Endothelial cell of umbilical vein (primary cell): Measurements from ENCODE around the gene POLD3. TPM values are rescaled to one million over a fixed set of nuclear protein-coding genes. Genes with fewer than 3 reads are reported as not detected.

Experiments
- BruUV-seq: library from RNA; stranded (reverse); fragments of 400-500 nt; replicated peaks from 2 replicates; lab custom pipeline; 2021; lab: Mats Ljungman, UMichigan
- CTCF ChIA-PET: fragments of 300-600, 350-600 bp; sonication (Branson Sonifier 250); formaldehyde crosslinking; loops from one replicate; lab custom pipeline; 2021; ENCODE audit warnings: antibody characterized with exemption, inconsistent platforms; lab: Charles Lee
- POLR2A ChIA-PET: fragments of 300-600, 350-600 bp; sonication (Branson Sonifier 250); formaldehyde crosslinking; loops from one replicate; lab custom pipeline; 2021; ENCODE audit warnings: antibody characterized with exemption, inconsistent platforms; lab: Charles Lee
- DNase-seq: peaks from one replicate; pipeline ENCODE4 v3.0.0-alpha.2; 2011; ENCODE audit warnings: low read depth, low spot score
- FAIRE-seq: peaks from 2 replicates; lab custom pipeline; 2011; peaks lifted over from hg19 to GRCh38; lab: Jason Lieb, UNC
- H2AFZ ChIP-seq: 2 replicates; pipeline ENCODE4 v1.6.0; 2012; ENCODE audit warnings: low read depth, low read length, control low read depth, inconsistent platforms
- H3K27ac ChIP-seq: 2 replicates; pipeline ENCODE4 v1.5.1; 2011; ENCODE audit warnings: low read depth, mild to moderate bottlenecking, control low read depth, low read length, moderate library complexity; ENCODE audit not compliant: insufficient read depth
- H3K27me3 ChIP-seq, 2 experiments: 2 replicates each; pipeline versions ENCODE4 v1.6.0 to v1.6.1; 2011; ENCODE audit warnings: low read length in 2 of 2, mixed read lengths in 1 of 2; ENCODE audit not compliant: control insufficient read depth in 2 of 2, insufficient read depth in 2 of 2
- H3K36me3 ChIP-seq, 2 experiments: 2 replicates in 1 of 2; 3 replicates in 1 of 2; pipeline ENCODE4 v1.5.1; 2011; ENCODE audit warnings: low read length in 2 of 2, mild to moderate bottlenecking in 1 of 2, moderate library complexity in 1 of 2; ENCODE audit not compliant: control insufficient read depth in 2 of 2, insufficient read depth in 2 of 2; ENCODE audit errors: extremely low read depth in 1 of 2
- H3K4me1 ChIP-seq: 3 replicates; pipeline ENCODE4 v1.5.1; 2011; ENCODE audit warnings: mild to moderate bottlenecking, low read length; ENCODE audit not compliant: control insufficient read depth, insufficient read depth; ENCODE audit errors: extremely low read depth
- H3K4me2 ChIP-seq: 2 replicates; pipeline ENCODE4 v1.6.1; 2011; ENCODE audit warnings: low read length, control low read depth, mixed read lengths; ENCODE audit not compliant: insufficient read depth
- H3K4me3 ChIP-seq, 3 experiments: fragments of 200-600 bp in 1 of 3; sonication (generic), shearing (Covaris generic) in 1 of 3; replicated peaks in 1 of 3; 2 replicates each; pipeline ENCODE4 v1.5.1; 2011 to 2016; ENCODE audit warnings: control low read depth in 3 of 3, low read length in 3 of 3, mild to moderate bottlenecking in 2 of 3, inconsistent platforms in 1 of 3, low read depth in 1 of 3, moderate library complexity in 1 of 3; ENCODE audit not compliant: insufficient read depth in 1 of 3
- H3K79me2 ChIP-seq: 2 replicates; pipeline ENCODE4 v1.6.0; 2012; ENCODE audit warnings: low read length, inconsistent platforms; ENCODE audit not compliant: control insufficient read depth, insufficient read depth
- H3K9ac ChIP-seq: replicated peaks from 2 replicates; pipeline ENCODE3; 2011; ENCODE audit warnings: low read length, control low read depth; ENCODE audit not compliant: insufficient read depth; ENCODE audit errors: extremely low read depth
- H3K9me1 ChIP-seq: replicated peaks from 3 replicates; pipeline ENCODE4 v1.6.0; 2011; ENCODE audit warnings: mild to moderate bottlenecking, low read length; ENCODE audit not compliant: control insufficient read depth, insufficient read depth; ENCODE audit errors: extremely low read depth
- H3K9me3 ChIP-seq: replicated peaks from 2 replicates; pipeline ENCODE4 v1.5.1; 2012; ENCODE audit warnings: low read length, inconsistent platforms; ENCODE audit not compliant: control insufficient read depth, insufficient read depth
- H4K20me1 ChIP-seq: replicated peaks from 2 replicates; pipeline ENCODE3; 2011; ENCODE audit warnings: mild to moderate bottlenecking, low read length; ENCODE audit not compliant: control insufficient read depth, insufficient read depth; ENCODE audit errors: extremely low read depth
- EZH2 ChIP-seq: IDR thresholded peaks from 2 replicates; pipeline ENCODE4 v1.6.1; 2012; ENCODE audit warnings: borderline replicate concordance, low read depth, mild to moderate bottlenecking, moderate library complexity, low read length, inconsistent platforms; ENCODE audit not compliant: severe bottlenecking
- FOS ChIP-seq: IDR thresholded peaks from 2 replicates; pipeline ENCODE4 v1.6.1; 2011; ENCODE audit warnings: mild to moderate bottlenecking, low read length, moderate library complexity, borderline replicate concordance; ENCODE audit not compliant: insufficient read depth
- GATA2 ChIP-seq: IDR thresholded peaks from 2 replicates; pipeline ENCODE4 v1.7.0; 2011; ENCODE audit warnings: low read depth, mild to moderate bottlenecking, moderate library complexity, mixed read lengths, low read length; ENCODE audit not compliant: insufficient read length, insufficient read depth
- JUN ChIP-seq: IDR thresholded peaks from 2 replicates; pipeline ENCODE4 v1.6.1; 2011; ENCODE audit warnings: borderline replicate concordance, low read depth; ENCODE audit not compliant: insufficient read length, insufficient read depth
- MYC ChIP-seq: IDR thresholded peaks from one replicate; pipeline ENCODE4 v1.6.1; 2011; ENCODE audit warnings: mild to moderate bottlenecking, low read depth, low read length
- POLR2A ChIP-seq: IDR thresholded peaks from 2 replicates; pipeline ENCODE4 v1.6.1; 2012; ENCODE audit warnings: low read depth, mild to moderate bottlenecking, control low read depth, low read length
- POLR2AphosphoS5 ChIP-seq: IDR thresholded peaks from 2 replicates; pipeline ENCODE4 v1.6.1; 2012; ENCODE audit warnings: low read depth, mild to moderate bottlenecking, control low read depth, low read length, moderate library complexity; ENCODE audit not compliant: insufficient read depth
- dilution Hi-C: fragments of 300-500 bp; cut with MboI; formaldehyde crosslinking; loops from one replicate; pipeline ENCODE4 v1.15.0; 2019; ENCODE audit warnings: low sequenced_read_pairs; ENCODE audit not compliant: extremely low pct_ligation_motif_present
- intact Hi-C: fragments of 100-400 bp; cut with micrococcal nuclease; formaldehyde crosslinking; loops from one replicate; pipeline ENCODE4 v1.10.0; 2022
- polyA plus RNA-seq, 4 experiments: library from polyadenylated mRNA; depleted of rRNA in 3 of 4; stranded (reverse) in 3 of 4; unstranded in 1 of 4; fragments of >200 nt; gene quantifications; 2 replicates each; pipeline versions ENCODE4 v1.2.1 to v1.2.3, GENCODE V29; 2011 to 2012; ENCODE audit warnings: missing spikeins in 1 of 4
- total RNA-seq: library from RNA; stranded (reverse); gene quantifications from 2 replicates; pipeline ENCODE4 v1.2.3, GENCODE V29; 2021
- TF ChIP-seq, protein P1 (sequence below), 2 donors: IDR thresholded peaks; 1 replicate in 1 of 2; 2 replicates in 1 of 2; pipeline ENCODE4 v1.5.1; 2011; ENCODE audit warnings: low read length in 2 of 2, mild to moderate bottlenecking in 2 of 2, moderate library complexity in 2 of 2, control low read depth in 1 of 2, inconsistent platforms in 1 of 2, low read depth in 1 of 2; ENCODE audit not compliant: insufficient read depth in 1 of 2; ENCODE audit errors: extremely low read depth in 1 of 2
- TF ChIP-seq, protein P2 (sequence below): IDR thresholded peaks from 2 replicates; pipeline ENCODE4 v1.6.1; 2011; ENCODE audit not compliant: insufficient read depth, insufficient read length

POLD3 gene
- total and polyA plus RNA-seq, 2 donors (not counting 3 experiments of a cell fraction or from before 2014, with no cell fraction given), result 8.9 to 25.2 TPM

DNA sequence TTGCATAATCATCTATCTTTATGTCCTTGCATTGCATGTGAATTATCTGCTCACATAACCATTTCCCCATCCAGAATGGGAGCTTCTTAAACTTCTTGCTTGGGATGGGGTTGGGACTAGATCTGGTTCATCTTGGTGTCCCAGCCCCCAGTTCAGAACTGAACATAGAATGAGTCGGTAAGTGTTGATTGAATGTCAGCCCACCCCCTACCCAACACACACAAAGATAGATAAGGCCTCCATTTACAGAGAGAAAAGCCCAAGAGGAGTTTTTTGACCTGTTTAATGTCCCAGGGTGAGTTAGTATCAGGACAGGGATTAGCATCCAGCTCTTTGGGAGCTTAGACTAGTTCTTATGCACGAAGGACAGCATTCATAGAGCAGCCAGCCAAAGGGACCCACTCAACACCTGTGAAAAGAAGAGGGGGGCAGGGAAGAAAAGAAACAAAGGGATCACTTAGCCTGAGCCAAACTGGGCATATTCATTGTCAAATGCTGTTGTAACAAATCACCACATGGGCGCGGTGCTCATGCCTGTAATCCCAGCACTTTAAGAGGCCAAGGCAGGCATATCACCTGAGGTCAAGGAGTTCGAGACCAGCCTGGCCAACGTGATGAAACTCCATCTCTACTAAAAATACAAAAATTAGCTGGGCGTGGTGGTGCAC is 81.4 kb downstream of the POLD3 start:
- BruUV-seq, result no TSS peak
- DNase-seq (no peak), FAIRE-seq (no peak)
- dilution Hi-C loops, result no loop called here
- no peaks in the 10 kb centered on the region for H3K36me3 ChIP-seq
- ChIA-PET POLR2A (no interaction called here), CTCF (interaction anchor here (1.3 to 2.7 kb wide), 3 partner anchors 9 to 103 kb away, joined by 3 to 15 read pairs (median 3); no protein-coding TSS in a partner anchor)
- no peaks in the 10 kb centered on the region for H3K79me2 ChIP-seq
- no peaks in the 10 kb centered on the region for H4K20me1 ChIP-seq
- H3K9ac ChIP-seq, result no peak overlapping the region
- no peak overlapping the region for H2AFZ ChIP-seq
- no peak overlapping the region for H3K4me2 ChIP-seq
- intact Hi-C loops, result no loop called here
- H3K9me3 ChIP-seq, result no peaks in the 10 kb centered on the region
- TF ChIP-seq, protein P1, sequence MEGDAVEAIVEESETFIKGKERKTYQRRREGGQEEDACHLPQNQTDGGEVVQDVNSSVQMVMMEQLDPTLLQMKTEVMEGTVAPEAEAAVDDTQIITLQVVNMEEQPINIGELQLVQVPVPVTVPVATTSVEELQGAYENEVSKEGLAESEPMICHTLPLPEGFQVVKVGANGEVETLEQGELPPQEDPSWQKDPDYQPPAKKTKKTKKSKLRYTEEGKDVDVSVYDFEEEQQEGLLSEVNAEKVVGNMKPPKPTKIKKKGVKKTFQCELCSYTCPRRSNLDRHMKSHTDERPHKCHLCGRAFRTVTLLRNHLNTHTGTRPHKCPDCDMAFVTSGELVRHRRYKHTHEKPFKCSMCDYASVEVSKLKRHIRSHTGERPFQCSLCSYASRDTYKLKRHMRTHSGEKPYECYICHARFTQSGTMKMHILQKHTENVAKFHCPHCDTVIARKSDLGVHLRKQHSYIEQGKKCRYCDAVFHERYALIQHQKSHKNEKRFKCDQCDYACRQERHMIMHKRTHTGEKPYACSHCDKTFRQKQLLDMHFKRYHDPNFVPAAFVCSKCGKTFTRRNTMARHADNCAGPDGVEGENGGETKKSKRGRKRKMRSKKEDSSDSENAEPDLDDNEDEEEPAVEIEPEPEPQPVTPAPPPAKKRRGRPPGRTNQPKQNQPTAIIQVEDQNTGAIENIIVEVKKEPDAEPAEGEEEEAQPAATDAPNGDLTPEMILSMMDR (IDR thresholded peaks at IDR 0.05; ENCODE audit: extremely low read depth in 1 of 2, insufficient read depth in 1 of 2, low read depth in 1 of 2, low read length in 2 of 2), result no peak
- TF ChIP-seq JUN (no peak), MYC (no peak), POLR2A (no peak), EZH2 (no peak), GATA2 (no peak), FOS (no peak), POLR2AphosphoS5 (no peak)
- TF ChIP-seq, protein P2, sequence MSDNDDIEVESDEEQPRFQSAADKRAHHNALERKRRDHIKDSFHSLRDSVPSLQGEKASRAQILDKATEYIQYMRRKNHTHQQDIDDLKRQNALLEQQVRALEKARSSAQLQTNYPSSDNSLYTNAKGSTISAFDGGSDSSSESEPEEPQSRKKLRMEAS, result no peak
- H3K4me1 ChIP-seq, result no peaks in the 10 kb centered on the region
- H3K9me1 ChIP-seq, result no peaks in the 10 kb centered on the region
- no peak overlapping the region for H3K4me3 ChIP-seq
- H3K27me3 ChIP-seq, result no peaks in the 10 kb centered on the region
- no peak overlapping the region for H3K27ac ChIP-seq
